Measurements from ENCODE around the gene LBX2. TPM values are rescaled to one million over a fixed set of nuclear protein-coding genes. Genes with fewer than 3 reads are reported as not detected.
"Not testable (repeated sequence)": the region's sequence is repeated elsewhere in the genome, so short reads cannot be mapped to it uniquely, and the experiment has no call there.

Gene LBX2
- total and polyA plus RNA-seq, 2 donors (not counting 1 experiment from before 2014, with no cell fraction given) = 0.52 to 3.0 TPM

- Histone ChIP-seq H3K79me2 (ENCODE audit: control insufficient read depth, insufficient read depth, low read length) (peaks cover 11% of the 10 kb centered on the region), H3K4me1 (ENCODE audit: control insufficient read depth, extremely low read depth, insufficient read depth, low read length) (peaks cover 19% of the 10 kb centered on the region), H3K4me2 (ENCODE audit: extremely low read depth, insufficient read depth, low read length) (peak overlapping the region; percentile 49), H3K4me3 (replicated peaks in 1 of 4; ENCODE audit: control extremely low read depth in 1 of 4, insufficient read depth in 1 of 4, low read depth in 3 of 4, low read length in 4 of 4) (peak overlapping the region in 2 of 4 experiments; percentile 81 to 88), H3K36me3 (ENCODE audit: control insufficient read depth, insufficient read depth, low read length) (peaks cover 15% of the 10 kb centered on the region)
- H3K9me3 ChIP-seq (ENCODE audit: control insufficient read depth, insufficient read depth, low read depth, low read length); DNase-seq (ENCODE audit: low read depth in 2 of 2); H2AFZ ChIP-seq (ENCODE audit: low read length); H3K9ac ChIP-seq (ENCODE audit: insufficient read depth, low read length); H4K20me1 ChIP-seq (ENCODE audit: control insufficient read depth, extremely low read depth, insufficient read depth, low read length); H3K27me3 ChIP-seq (ENCODE audit: control insufficient read depth, insufficient read depth, low read length); H3K27ac ChIP-seq (ENCODE audit: insufficient read depth, low read length): not testable (repeated sequence)
Observed at GRCh38 chr2:74459503-74460118, 39.8 kb downstream of the LBX2 start.

GRCh38 chr2:74458938-74459363, 40.5 kb downstream of the LBX2 start:
- Histone ChIP-seq H3K4me1 (ENCODE audit: control insufficient read depth, extremely low read depth, insufficient read depth, low read length) (peaks cover 19% of the 10 kb centered on the region), H2AFZ (ENCODE audit: low read length) (peak overlapping the region; percentile 43), H3K27me3 (ENCODE audit: control insufficient read depth, insufficient read depth, low read length) (no peaks in the 10 kb centered on the region), H3K79me2 (ENCODE audit: control insufficient read depth, insufficient read depth, low read length) (peaks cover 6% of the 10 kb centered on the region), H4K20me1 (ENCODE audit: control insufficient read depth, extremely low read depth, insufficient read depth, low read length) (no peaks in the 10 kb centered on the region), H3K4me2 (ENCODE audit: extremely low read depth, insufficient read depth, low read length) (peak overlapping the region; percentile 96), H3K4me3 (replicated peaks in 1 of 4; ENCODE audit: control extremely low read depth in 1 of 4, insufficient read depth in 1 of 4, low read depth in 3 of 4, low read length in 4 of 4) (peak overlapping the region; percentile 81 to 95 (median 90)), H3K9me3 (ENCODE audit: control insufficient read depth, insufficient read depth, low read depth, low read length) (no peaks in the 10 kb centered on the region), H3K27ac (ENCODE audit: insufficient read depth, low read length) (peak overlapping the region; percentile 73), H3K9ac (ENCODE audit: insufficient read depth, low read length) (peak overlapping the region; percentile 62), H3K36me3 (ENCODE audit: control insufficient read depth, insufficient read depth, low read length) (peaks cover 15% of the 10 kb centered on the region)
- DNase-seq (ENCODE audit: low read depth in 2 of 2) = peak; percentile 18 to 25
- TF ChIP-seq EZH2 (IDR thresholded peaks at IDR 0.05; ENCODE audit: low read length, missing control alignments) = no peak
- no peak for TF ChIP-seq CTCF (conservative IDR thresholded peaks at IDR 0.05 in 1 of 2, IDR thresholded peaks at IDR 0.05 in 1 of 2; ENCODE audit: low read depth in 1 of 2, low read length in 2 of 2)

- H3K36me3 ChIP-seq (ENCODE audit: control insufficient read depth, insufficient read depth, low read length) = peaks cover 15% of the 10 kb centered on the region
- peak within 1 kb of the TSS; percentile 73 for H3K27ac ChIP-seq (ENCODE audit: insufficient read depth, low read length)
- TF ChIP-seq EZH2 (IDR thresholded peaks at IDR 0.05; ENCODE audit: low read length, missing control alignments) (peak; percentile 58), CTCF (conservative IDR thresholded peaks at IDR 0.05 in 1 of 2, IDR thresholded peaks at IDR 0.05 in 1 of 2; ENCODE audit: low read depth in 1 of 2, low read length in 2 of 2) (no peak)
- no peaks in the 10 kb centered on the region for H3K9me3 ChIP-seq (ENCODE audit: control insufficient read depth, insufficient read depth, low read depth, low read length)
- H4K20me1 ChIP-seq (ENCODE audit: control insufficient read depth, extremely low read depth, insufficient read depth, low read length) = no peaks in the 10 kb centered on the region
- no peaks in the 10 kb centered on the region for H3K27me3 ChIP-seq (ENCODE audit: control insufficient read depth, insufficient read depth, low read length)
- H3K4me3 ChIP-seq (replicated peaks in 1 of 4; ENCODE audit: control extremely low read depth in 1 of 4, insufficient read depth in 1 of 4, low read depth in 3 of 4, low read length in 4 of 4) = peak within 1 kb of the TSS; percentile 81 to 95 (median 90)
- peaks cover 19% of the 10 kb centered on the region for H3K4me1 ChIP-seq (ENCODE audit: control insufficient read depth, extremely low read depth, insufficient read depth, low read length)
- H2AFZ ChIP-seq (ENCODE audit: low read length) = peak within 1 kb of the TSS; percentile 43
- peak; percentile 100 for DNase-seq (ENCODE audit: low read depth in 2 of 2)
- peak within 1 kb of the TSS; percentile 62 for H3K9ac ChIP-seq (ENCODE audit: insufficient read depth, low read length)
- H3K79me2 ChIP-seq (ENCODE audit: control insufficient read depth, insufficient read depth, low read length) = peaks cover 6% of the 10 kb centered on the region
- peak within 1 kb of the TSS; percentile 96 for H3K4me2 ChIP-seq (ENCODE audit: extremely low read depth, insufficient read depth, low read length)
Observed at GRCh38 chr2:74458132-74458937, 41.1 kb downstream of the LBX2 start, which contains the start of gene WBP1. Gene WBP1 (plus strand): TSS chr2:74458438. CDS start chr2:74458603, 165 bp downstream.
